Hematopoietic multipotent progenitor cell treated with erythropoietin and hydrocortisone succinate and interleukin-3 and kit ligand, for 17 days (in vitro differentiated cells): Measurements from ENCODE around the gene CD48.

Source experiments
- DNase-seq: peaks from one replicate; pipeline ENCODE4 v3.0.0-alpha.2; 2015; ENCODE audit warnings: low spot score

The CD48 gene

GRCh38 chr1:160651433-160652064 lies 60.1 kb downstream of the CD48 start:
- DNase-seq = no peak

- no peak for DNase-seq
These were observed 64.3 kb downstream of the CD48 start for GRCh38 chr1:160647329-160647720.

GRCh38 chr1:160646711-160647328 lies 64.8 kb downstream of the CD48 start, which contains the start of gene SLAMF1:
Gene SLAMF1 (minus strand): TSS chr1:160647044. CDS start chr1:160646945, 99 bp downstream.
- no peak for DNase-seq

- DNase-seq = no peak
These were observed 65.4 kb downstream of the CD48 start for GRCh38 chr1:160646180-160646579.

GRCh38 chr1:160645386-160646130 lies 66.1 kb downstream of the CD48 start:
- DNase-seq = no peak

- no peak for DNase-seq
These were observed 67.2 kb downstream of the CD48 start for GRCh38 chr1:160644399-160644798.

GRCh38 chr1:160643138-160643537 lies 68.5 kb downstream of the CD48 start:
- no peak for DNase-seq

GRCh38 chr1:160642281-160642644 lies 69.4 kb downstream of the CD48 start:
- DNase-seq = no peak

GRCh38 chr1:160641323-160642280 lies 70.0 kb downstream of the CD48 start:
- no peak for DNase-seq

- DNase-seq = no peak
These were observed 71.1 kb downstream of the CD48 start for GRCh38 chr1:160640359-160641123.

GRCh38 chr1:160639652-160640051 lies 72.0 kb downstream of the CD48 start:
- no peak for DNase-seq

- no peak for DNase-seq
These were observed 72.7 kb downstream of the CD48 start for GRCh38 chr1:160638926-160639325.

GRCh38 chr1:160638540-160638857 lies 73.1 kb downstream of the CD48 start:
- no peak for DNase-seq

- no peak for DNase-seq
These were observed 73.6 kb downstream of the CD48 start for GRCh38 chr1:160637821-160638539.

- no peak for DNase-seq
These were observed 74.6 kb downstream of the CD48 start for GRCh38 chr1:160637065-160637464.

- DNase-seq = no peak
These were observed 75.1 kb downstream of the CD48 start for GRCh38 chr1:160636547-160636946.

GRCh38 chr1:160636076-160636475 lies 75.5 kb downstream of the CD48 start:
- no peak for DNase-seq

GRCh38 chr1:160634543-160635491 lies 76.8 kb downstream of the CD48 start:
- DNase-seq = no peak

GRCh38 chr1:160633330-160633903 lies 78.2 kb downstream of the CD48 start:
- DNase-seq = no peak
